Left renal pelvis (tissue), 4 donors: ENCODE data around the gene EXOSC1. TPM values are rescaled to one million over a fixed set of nuclear protein-coding genes. Genes with fewer than 3 reads are reported as not detected.
A peak's percentile ranks its signal among the peaks of the same experiment; 100 is the strongest.
"Not testable (repeated sequence)": the region's sequence is repeated elsewhere in the genome, so short reads cannot be mapped to it uniquely, and the experiment has no call there.

Experiments used
- DNase-seq, 4 donors: peaks; one replicate each; pipeline ENCODE4 v3.0.0-alpha.2; 2013; ENCODE audit warnings: low read depth in 4 of 4, low spot score in 3 of 4
- polyA plus RNA-seq, 4 donors: library from polyadenylated mRNA; unstranded; fragments of 120-200 nt; gene quantifications; one replicate each; pipeline ENCODE4 v1.2.1, GENCODE V29; 2013; ENCODE audit not compliant: insufficient read length in 4 of 4

EXOSC1 gene
- polyA plus RNA-seq: 10 to 100 TPM; 28.7 to 41.0 (median 34.3) TPM

DNA sequence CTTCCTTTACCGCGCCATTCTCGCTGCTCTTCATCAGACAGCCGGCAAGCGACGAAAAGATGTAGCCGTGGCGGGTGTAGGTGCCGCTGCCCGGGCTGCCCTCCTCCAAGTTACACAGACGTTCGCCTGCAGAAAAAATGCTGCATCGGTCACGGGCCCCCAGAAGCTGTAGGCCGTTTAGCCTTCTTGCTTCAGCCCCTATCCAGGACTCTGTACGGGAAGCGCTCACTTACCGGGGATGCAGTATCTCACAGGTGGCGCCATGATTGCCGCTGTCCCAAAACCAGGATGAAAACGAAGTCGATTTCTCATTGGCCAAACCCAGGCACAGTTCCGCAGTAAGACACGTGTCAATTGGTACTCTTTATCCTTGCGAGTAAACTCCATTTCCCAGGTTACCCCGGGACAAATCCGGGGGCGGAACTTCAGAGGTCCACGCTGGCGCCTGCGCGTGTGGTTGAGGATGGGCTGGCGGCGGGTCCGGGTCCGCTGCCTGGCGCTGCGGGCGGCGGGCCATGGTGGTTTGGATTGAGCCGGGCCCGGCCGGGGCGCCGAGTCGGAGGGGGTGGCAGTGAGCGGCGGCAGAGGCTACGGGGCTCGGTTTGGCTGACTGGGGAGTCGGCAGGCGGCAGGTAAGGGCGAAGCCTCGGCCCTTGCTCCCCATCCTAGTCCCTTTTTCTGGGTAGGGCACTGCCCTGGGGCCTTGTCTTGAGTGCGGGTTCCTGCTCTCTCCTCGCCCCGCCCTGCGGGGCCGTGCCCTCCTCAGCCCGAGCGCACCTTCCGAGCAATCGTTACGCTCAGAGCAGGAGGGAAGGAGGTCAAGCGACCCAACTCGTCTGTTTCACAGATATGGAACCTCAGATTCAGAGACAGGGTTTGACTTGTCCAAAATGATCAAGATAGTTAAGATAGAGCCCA lies at the start of gene EXOSC1, which contains the start of gene ZDHHC16:
TSS of gene EXOSC1 (minus strand) at position 285 of the 918 bp plus-strand sequence. CDS start at position 264, 21 bp downstream.
TSS of gene ZDHHC16 (plus strand) at position 454 of the 918 bp plus-strand sequence. CDS start 5,501 bp downstream, outside the sequence.
- DNase-seq: peak; percentile 83 to 92 (median 87)

DNA sequence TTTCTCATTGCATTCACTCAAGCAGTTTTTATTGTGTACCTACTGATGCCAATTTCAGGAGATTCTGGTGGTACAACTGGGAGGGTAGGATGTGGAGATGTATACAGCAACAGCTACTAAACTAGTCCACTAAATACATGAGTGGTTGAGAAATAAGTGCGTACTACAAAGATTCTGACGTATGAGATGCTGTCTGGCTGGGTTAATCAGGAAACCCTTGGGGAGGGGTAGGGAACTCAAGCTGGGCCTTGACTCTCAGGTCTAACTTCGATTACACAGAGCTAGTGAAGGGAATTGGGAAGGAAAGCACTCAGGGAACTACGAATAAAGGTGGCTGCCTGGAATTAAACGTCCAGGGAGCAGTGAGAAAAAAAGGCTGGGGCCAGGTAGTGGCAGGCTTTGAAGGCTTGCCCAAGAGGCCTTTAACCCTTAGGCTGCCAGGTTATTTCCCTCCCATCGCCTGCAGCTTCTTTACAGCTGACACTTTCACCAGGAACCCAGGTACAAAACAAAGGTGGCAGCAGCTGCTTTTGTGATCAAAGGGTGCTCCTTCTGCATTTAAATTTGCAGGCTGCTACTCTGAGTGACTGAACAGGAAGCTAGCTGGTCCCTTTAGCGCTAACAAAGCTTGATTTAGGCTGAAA lies 49.2 kb upstream of the EXOSC1 start:
- DNase-seq: no peak

DNA sequence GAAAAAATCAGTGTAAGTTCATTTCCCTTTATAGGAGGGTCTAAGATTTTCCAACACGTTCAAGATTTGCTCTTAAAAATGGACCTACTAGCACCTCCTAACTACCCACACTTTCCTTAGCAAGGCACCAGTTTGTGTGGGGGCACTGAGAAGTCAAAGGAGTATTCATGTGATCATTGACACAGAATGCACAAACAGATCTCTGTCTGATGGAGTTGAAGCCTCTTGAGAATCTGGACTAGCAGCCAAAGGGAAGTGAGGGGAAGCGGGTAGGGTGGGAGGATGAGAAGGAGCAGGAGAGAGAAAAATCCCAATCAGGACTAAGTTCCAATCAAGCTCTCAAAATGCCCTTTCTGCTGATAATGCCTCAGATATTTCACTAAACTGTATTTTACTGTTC lies 48.3 kb upstream of the EXOSC1 start:
- DNase-seq: no peak

- DNase-seq: no peak
Measured at GRCh38 chr10:97490592-97490991, 44.8 kb upstream of the EXOSC1 start.

DNA sequence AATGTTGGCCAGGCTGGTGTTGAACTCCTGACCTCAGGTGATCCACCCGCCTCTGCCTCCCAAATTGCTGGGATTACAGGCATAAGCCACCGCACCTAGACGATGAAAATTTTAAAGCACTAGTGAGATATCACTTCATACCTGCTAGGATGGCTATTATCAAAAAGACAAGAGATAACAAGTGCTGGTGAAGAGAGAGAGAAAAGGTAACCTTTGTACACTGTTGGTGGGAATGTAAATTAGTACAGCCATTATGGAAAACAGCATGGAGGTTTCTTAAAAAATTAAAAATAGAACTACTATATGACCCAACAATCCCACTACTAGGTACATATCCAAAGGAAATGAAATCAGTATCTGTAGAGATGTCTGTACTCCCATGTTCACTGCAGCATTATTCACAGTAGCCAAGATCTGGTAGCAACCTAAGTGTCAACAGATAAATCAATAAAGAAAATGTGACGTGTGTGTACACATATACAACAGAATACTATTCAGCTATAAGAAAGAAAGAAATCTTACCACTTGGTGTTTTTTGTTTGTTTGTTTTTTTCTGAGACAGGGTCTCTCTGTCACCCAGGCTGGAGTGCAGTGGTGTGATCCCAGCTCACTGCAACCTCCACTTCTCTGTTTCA lies 40.0 kb upstream of the EXOSC1 start:
- DNase-seq: no peak

DNA sequence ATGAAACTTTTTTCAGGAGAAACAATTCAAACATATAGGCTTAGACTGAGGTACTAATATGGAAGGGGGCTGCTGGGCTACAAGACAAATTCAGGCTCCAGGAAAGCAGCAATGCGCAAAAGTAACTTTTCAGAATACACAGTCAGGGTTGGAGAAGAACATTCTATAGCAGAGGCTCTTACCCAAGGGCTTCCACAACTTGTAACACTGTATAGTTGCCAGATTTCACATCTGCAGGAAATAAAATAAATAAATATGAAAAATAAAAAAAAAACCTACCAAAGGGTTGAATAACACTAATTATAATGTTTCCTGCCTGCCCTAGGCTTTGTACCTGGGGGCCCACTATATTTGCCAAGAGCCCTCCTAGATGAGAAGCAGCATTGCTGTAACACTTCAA lies 38.1 kb upstream of the EXOSC1 start:
- no peak for DNase-seq

- no peak for DNase-seq
Measured at GRCh38 chr10:97483506-97483905, 37.7 kb upstream of the EXOSC1 start.

GRCh38 chr10:97482381-97482780 lies 36.6 kb upstream of the EXOSC1 start:
- DNase-seq: no peak

GRCh38 chr10:97481071-97481470 lies 35.3 kb upstream of the EXOSC1 start:
- DNase-seq: no peak

GRCh38 chr10:97479939-97480338 lies 34.1 kb upstream of the EXOSC1 start:
- DNase-seq: no peak

- not testable (repeated sequence) for DNase-seq
Measured at GRCh38 chr10:97479410-97479809, 33.6 kb upstream of the EXOSC1 start.

- DNase-seq: no peak
Measured at GRCh38 chr10:97475936-97476594, 30.3 kb upstream of the EXOSC1 start.

DNA sequence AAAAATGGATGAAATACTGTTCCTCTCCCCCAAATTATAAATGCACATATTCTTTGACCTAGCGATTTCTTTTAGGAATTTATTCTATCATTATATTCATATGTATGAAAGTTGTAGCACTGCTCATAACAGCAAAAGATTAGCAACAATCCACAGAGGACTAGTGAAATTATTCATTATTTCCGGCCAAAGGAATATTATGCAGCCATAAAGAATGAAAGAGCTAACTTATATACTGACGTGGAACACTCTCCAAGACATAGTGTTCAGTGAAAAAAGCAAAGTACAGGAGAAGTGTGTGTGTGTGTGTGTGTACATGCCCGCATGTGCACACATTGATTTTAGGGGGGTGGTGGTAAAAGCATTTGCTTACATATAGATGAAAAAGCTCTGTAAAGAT lies 29.1 kb upstream of the EXOSC1 start:
- DNase-seq: no peak

DNA sequence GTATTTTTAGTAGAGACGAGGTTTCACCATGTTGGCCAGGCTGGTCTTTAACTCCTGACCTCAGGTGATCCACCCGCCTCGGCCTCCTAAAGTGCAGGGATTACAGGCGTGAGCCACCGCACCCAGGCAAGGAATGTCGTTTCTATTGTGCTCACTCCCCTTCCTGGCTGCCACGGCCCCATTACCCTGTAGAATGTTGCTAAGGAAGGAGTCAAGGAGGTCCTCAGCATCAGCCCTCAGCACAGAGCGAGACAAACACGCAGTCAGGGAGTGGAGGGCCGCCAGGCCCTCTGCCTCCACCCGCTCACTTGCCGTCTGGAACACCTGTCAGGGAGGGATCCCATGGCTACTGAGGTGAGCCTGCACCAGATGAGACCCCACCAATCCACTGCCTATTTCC lies 23.0 kb upstream of the EXOSC1 start:
- DNase-seq: not testable (repeated sequence)

GRCh38 chr10:97468162-97468561 lies 22.4 kb upstream of the EXOSC1 start:
- DNase-seq: no peak

DNA sequence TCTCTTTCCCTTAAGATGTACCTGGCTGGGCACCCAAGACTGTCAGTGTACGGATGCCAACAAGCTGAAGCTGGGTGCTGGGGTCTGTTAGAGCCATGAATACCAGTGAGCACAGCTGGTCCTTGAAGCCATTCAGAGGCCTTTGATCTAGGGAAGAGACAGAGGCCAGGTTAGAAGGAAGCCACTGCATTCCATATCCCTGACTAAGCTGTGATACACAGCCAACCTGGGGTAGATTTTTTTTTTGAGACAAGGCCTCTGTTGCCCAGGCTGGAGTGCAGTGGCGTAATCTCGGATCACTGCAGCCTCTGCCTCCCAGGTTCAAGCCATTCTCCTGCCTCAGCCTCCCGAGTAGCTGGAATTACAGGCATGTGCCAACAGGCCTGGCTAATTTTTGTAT lies 20.9 kb upstream of the EXOSC1 start:
- no peak for DNase-seq

DNA sequence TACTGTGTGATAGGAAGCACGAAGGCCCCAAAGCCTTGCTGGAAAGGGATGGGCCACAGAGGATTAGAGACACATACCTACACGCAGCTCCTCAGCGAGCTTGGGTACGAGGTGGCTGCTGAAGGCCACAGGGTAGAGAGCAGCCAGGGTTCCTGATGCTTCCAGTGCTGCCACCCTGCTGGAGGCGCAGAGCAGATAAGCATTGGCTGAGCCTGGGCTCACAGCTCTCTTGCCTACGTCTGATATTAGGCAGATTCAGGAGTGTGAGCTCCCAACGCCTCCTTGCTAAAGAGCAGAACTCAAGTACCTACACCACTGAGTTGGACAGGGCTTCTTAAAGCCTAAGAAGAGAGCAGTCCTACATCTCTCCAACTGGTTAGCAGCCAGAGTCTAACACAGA lies 20.2 kb upstream of the EXOSC1 start:
- DNase-seq: no peak

GRCh38 chr10:97464226-97464625 lies 18.4 kb upstream of the EXOSC1 start:
- DNase-seq: no peak

DNA sequence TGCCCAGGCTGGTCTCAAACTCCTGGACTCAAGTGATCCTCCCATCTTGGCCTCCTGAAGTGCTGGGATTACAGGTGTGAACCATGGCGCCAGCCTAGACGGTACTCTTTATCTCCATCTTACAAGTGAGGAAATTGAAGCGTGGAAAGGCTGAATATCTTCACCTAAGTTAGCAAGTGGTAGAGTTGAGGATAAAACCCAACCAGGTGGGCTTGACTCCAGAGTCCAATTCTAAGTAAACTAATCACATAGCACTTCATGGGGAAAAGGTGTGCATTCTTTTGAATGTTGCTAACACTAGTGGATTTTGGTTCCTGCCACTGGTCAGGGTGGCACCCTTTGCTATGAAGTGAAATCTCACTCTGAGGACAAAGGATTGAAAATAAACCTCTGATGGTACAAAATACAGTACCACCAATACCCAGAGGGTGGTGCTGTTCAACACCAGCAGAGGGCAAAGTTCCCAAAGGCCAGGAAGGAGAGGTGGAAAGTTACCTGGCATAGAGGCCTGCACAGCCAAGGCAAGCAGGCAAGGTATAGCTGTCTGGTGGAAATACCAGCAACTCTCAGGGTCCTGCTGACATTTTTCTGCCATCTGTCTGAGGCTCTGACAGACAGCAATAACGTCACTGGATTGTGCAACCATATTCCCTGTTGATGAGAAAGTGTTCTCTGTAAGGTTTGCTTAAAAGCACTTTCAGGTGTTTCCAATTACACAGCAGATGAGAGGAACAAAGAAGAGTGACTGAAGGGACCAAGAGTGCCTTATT lies 17.7 kb upstream of the EXOSC1 start:
- DNase-seq: peak in 3 of 4 donors; percentile 12 to 39 (median 33)

GRCh38 chr10:97462309-97462708 lies 16.5 kb upstream of the EXOSC1 start:
- no peak for DNase-seq
